Umbilical cord (tissue), 2 donors: ENCODE data around the gene KNSTRN. TPM values are rescaled to one million over a fixed set of nuclear protein-coding genes. Genes with fewer than 3 reads are reported as not detected.

Source experiments
- DNase-seq: peaks from one replicate; pipeline ENCODE4 v3.0.0-alpha.2; 2015; ENCODE audit warnings: low spot score
- total RNA-seq: library from RNA; depleted of rRNA; stranded (reverse); fragments of >200 nt; gene quantifications from one replicate; pipeline ENCODE4 v1.2.3, GENCODE V29; 2014; ENCODE audit warnings: low replicate concordance; ENCODE audit not compliant: insufficient read depth

Gene KNSTRN
- total RNA-seq, 1 donor from 2014 or later, result 13.5 TPM

DNA sequence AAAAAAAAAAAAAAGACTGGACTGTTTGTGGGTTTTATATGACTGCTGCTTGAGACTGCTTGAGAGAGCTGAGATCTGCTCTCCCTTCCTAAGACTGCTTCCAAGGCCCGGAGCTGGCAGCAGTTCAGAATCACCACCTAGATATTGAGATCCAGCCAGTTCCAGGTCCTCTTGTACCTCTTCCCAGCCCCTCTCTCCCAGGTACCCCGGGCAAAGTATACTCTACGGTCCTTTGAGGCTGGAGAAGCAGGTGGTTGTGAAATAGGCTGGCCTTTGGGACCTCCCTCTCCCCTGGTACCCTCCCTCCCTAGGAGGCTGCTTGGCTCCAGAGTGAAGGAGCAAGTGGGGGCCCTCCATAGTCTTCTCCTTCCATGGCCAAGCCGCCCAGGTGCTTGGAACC lies 45.7 kb downstream of the KNSTRN start:
- DNase-seq, result no peak

DNA sequence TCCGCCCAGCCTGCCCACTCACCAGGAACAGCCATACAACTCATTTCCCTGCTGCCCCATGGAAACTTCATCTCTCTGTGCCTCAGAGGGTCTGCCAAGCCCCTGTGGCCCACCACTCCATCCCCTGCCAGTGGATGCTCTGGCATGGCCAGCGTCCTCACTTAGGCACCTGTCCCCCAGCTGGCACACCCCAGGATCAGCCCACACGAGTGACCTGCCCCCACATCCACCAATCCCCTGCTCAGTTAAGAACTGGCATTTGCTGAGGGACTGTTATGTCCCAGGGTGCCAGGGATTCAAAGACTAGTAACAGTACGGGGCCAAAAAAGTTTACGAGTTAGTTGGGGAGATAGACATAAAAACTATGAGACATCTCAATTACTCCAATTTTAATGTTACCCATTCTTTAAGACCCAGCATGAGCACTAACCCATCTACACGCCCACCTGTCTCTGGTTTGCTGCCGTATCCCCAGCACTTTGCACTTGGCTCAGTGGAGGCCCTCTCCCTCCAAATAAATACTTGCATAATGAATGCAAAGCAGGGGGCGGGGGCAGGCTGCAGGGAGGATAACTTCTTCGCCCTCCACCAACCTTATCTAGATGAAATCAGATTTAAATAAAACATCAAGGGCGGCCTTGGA lies 46.7 kb downstream of the KNSTRN start:
- no peak for DNase-seq

DNA sequence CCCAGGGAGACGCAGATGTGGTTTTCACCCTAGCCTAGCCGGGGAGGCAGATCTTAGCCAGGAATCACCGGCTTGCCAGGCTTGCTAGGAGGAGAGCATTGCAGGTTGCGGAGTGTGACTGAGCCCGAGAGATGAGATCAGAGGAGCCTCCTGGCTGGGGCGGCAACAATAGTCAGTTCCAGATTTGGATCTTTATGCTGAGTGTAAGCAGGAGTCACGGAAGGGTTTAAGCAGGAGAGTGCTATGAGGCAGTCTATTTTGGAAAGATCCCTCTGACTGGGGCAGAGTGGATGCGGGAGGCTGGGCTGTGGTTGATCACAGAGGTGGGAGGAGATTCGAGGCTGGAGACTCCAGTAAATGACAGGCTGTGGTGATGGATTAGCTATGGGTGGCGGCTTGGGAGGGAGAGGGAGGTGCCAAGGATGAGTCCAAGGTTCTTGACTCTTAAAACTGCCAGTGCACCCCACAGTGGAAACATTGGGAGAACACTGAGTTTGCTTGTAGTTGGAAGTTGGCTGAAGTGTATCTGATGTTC lies 47.8 kb downstream of the KNSTRN start:
- DNase-seq, result peak; percentile 59

DNA sequence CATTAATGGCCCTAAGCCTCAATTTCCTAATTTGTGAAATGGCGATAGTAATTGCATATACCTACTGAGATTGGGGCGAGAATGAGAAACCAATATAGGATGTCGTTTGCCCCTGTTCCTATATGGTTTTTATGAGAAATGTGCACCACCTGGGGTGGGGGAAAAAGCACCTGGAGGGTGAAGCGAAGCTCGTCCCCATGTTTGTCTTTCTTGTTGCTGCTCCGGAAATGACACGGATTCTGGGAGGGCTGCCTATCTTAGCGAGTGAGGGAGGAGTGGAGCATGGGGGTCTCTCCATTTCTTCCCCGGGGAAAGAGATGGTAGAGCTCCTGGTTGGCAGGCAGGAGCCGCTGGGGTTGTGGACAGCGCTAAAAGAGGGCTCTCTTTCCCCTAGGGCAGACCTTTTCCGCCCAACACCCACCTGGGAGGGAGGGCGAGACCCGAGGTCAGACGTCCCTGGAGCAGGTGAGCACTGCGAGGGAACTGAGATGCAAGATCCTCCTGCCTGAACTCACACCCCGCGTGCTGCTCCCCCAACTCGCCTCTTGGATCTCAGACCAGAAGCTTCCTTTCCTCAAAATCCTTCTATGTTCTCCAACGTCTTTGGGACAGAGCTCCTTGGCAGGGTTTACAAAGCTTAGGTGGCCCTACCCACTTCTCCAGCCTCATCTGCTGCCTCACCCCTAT lies 52.6 kb downstream of the KNSTRN start:
- no peak for DNase-seq

DNA sequence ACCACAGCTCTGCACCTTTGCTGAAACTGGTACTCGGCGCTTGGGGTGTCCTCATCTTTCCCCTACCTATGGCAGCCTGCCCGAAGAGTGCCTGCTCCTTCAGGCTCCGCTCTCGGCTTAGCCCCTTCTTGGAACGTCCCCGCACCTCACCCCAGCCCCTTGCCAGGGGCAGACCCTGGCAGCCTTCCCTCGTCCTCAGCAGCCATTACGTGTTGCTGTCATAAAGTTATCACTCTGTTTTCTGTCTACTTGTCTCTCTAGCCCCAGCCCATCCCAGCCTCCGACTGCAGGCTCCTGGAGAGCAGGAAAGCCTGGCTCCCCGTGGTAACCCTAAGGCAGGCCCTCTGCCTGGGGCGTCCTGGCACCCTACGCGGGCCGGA lies 53.2 kb downstream of the KNSTRN start:
- DNase-seq, result peak; percentile 34

DNA sequence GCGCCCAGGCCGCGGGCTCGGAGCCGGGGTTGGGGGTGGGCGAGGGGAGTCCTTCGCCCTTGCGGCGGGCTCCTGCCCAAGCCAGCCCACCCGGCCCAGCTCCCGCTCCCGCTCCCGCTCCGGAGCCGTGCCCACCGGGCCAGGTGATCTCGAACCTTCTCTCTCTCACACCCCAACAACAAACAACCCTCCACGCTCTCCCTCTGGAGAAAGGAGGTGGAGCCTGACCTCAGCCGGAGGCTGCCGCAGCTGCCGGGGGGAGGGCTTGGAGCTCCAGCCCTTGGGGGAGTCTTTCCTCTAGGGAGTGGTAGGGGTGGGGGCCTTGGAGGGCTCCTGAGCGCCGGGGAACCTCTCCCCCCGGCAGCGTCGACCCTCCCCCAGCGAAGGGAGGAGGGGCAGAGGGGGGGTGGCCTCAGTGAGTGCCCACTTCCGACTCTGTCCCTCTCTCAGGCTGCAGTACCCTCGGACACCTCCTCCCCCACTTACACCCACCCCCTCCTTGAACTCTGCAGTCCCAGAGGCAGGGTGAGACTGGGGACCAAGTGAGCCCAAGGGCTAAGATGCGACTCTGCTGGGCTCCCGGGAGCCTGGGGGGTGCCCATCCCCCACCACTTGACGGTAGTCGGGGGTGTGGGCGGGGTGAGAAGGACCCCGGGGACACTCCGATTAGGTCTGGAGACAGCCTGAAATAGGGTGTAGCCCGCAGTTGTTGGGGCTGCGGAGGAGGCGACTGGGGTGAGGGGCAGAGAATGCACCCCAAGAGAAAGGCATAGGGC lies 53.8 kb downstream of the KNSTRN start:
- DNase-seq, result peak; percentile 61

DNA sequence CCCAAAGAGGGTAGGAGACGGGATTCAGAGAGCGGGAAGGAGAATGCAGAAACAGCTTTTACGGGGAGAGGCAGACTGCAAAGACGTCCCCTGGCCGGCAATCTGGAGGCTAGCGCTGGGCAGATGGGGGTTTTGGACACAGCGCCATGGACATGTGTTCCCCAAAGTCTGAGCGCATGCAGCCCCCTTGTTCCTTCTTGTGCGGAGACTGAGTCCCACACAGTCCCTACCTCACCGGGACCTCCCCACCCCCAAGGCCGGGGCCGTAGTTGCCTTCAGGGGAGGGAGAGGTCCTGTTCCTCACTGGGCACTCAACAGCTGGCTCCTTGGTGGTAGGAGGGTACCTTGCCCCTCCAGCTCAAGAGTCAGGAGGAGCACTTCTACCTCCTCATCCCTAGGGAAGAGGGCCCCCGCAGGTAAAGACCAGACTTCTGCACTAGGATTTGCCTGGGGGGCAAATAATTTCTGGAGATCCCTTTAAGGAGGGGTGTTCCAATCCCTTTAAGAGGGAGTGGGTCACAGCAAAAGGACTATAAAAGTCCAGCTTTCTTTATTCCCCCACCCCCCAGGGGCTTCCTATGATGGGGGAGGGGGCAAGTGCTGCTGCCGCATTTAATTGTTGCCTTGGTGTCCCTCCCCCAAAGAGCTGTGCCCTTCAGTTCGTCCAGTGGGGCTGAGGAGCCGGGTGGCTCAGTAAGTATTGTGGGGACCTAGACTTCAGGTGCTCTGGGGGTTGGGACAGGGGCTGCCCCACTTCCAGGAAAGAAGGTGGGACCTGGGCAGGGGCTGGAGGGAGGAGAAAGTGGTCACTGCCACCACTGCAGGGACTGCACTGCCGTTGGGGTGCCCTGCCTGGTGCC lies 54.6 kb downstream of the KNSTRN start:
- DNase-seq, result peak; percentile 27

DNA sequence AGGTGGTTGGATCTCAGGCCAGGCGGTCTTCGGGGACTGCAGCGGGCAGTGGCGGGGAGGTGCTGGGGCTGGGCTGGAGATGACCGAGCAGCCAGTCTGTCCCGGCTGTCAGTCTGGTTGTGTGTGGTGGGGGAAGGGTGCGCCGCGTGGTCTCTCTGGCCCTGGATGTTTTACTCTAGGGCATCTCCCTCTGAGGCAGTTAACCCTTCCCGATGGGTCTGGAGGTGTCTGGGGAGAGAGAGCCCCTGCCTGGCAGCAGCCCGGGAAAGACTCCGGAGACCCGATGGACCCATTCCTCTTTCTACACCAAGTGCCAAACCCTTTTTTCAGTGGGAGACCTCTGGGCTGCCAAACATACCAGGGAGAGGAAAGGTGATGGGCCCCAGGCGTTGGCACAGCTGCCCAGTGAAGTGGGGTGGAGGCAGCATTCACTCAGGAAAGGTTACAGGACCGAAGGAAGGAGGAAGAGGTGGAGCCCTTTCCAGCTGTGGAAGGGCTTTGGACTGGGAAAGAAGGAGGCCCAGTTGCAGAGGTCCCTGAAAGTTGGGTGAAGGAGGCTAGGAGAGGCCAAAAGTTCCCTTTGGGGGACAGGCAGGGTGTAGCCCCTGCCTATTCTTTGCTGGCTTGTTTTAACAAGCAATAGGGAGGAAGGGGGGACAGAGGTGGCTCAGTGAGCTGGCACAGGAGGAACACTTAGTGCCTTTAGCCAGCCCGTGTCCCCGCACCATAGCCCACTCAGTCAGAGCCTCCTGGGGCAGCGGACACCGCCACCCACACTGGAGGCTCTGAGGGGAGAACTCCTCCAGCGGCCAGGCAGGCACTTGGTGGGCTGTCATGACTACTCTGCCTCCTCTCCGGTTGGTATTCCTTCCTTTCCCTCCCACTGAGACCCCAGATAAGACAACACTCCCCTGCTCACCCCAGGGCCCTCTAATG lies 55.5 kb downstream of the KNSTRN start:
- DNase-seq, result no peak

DNA sequence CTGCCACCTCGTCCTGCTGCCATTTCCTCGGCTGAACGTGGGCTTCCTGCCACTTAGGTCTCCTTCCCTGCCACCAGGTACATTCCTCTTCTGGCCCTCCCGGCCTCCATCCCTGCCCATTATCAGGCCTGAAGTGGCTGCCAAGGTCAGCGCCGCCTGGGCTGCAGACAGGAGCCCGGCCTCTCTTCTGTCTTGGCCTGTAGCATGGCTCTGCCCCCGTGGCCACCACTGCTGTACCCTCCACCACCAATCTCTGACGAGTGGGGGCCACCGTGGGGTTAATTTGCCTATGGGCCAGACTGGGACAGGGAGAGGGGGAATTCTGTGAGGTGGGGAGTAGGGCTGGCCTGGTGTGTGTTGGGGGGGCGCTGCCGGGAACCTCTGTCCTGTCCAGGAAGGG lies 56.2 kb downstream of the KNSTRN start:
- DNase-seq, result no peak

DNA sequence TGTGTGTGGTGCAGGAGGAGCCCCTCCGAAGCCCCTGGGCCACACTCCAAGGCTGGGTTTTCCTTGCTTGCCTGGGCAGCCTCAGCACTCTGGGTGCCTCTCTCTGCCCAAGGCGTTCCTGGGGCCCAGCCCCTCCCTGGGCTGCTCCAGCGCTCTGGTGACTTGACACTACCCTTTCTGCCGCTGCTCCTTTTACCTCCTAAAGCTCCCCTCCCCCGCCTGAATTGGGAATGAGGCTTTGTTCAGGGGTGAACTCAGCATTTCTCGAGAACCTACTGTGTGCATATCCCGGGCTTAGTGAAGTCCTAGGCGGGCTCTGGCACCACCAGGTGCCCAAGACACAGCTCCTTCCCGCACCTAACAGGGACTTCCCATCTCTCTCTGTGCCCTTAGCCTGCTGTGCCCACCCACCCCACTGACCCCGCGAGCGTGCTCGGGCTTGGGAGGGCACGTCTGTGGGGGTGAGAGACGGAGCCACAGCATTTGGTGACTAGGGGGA lies 57.0 kb downstream of the KNSTRN start:
- DNase-seq, result peak; percentile 72

DNA sequence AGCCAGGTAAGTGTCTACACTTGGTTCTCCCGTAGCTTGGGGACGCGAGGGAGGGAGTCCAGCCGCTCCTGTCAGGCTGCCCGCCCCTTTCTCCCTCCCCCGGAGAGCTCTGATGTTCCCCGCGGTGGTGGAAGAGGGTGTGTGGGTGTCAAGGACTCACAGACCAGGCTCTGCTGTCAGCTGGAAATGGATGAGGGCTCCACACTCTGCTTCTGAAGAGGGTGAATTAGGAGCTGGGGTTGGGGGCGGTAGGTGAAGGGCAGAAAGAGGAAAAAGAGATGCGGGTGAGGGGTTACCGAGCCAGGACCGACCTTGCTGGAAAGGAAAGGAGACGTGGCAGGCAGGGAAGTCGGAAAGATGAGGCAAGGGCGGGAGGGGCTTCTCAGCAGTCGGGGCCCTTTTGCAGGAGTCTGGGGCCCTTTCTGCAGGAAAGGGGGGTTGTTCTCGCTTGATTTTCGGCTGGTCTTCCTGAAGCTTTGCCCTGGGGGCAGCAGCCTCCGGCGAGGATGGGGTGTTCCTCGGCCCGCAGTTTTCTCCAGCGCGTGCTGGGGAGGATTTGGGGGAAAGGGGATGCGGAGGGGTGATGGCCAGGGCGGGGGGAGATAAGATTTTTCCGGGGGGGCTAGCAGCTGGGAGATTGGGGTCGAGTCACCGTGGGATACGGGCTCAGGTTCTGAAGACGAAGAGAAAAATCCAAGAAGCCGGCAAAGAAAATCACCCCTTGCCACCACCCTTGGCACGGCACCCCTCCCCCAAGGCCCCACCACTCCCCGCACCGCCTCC lies 57.6 kb downstream of the KNSTRN start:
- peak; percentile 73 for DNase-seq

DNA sequence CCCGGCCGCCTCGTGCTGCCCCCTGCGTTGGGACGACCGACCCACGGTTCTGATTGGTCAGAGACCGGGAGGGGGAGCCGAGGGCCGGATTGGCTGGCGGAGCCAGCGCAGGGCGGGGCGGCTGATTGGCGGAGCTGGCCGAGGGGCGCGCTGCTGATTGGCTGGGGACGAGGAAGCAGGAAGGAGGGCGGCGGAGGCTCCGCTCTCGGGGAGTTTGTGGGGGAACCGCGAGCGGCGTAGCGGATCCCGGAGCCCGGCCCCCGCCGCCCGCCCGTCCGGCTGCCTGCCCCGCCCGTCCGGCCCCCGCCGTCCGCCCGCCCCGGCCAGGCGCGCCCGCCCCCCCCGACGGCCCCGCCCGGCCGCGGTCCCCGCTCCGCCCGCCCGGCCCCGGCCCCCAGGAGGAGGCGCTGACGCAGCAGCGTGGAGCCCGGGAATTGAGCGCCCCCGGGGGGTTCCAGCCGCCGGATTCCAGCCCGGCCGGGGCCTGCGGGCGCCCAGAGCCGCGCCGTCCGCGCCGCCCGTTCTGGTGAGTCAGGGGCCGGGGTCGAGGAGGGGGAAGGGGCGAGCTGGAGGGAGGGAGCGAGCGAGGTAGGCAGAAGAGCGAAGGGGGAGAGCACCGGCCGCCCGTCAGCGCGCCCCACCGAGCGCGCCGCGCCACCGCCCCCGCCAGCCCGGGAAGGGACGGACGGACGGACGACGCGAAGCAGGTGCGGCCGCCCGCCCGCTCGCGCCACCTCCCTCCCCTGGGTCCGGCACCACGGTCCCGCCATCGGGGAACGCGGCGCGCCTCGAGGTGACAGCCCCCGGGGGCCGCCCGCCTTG lies 58.4 kb downstream of the KNSTRN start, which contains the start of gene BAHD1:
Gene BAHD1, plus strand, starts transcription at position 211 of the 822 bp plus-strand sequence. CDS start 17,512 bp downstream, outside the sequence.
- DNase-seq, result peak; percentile 98

DNA sequence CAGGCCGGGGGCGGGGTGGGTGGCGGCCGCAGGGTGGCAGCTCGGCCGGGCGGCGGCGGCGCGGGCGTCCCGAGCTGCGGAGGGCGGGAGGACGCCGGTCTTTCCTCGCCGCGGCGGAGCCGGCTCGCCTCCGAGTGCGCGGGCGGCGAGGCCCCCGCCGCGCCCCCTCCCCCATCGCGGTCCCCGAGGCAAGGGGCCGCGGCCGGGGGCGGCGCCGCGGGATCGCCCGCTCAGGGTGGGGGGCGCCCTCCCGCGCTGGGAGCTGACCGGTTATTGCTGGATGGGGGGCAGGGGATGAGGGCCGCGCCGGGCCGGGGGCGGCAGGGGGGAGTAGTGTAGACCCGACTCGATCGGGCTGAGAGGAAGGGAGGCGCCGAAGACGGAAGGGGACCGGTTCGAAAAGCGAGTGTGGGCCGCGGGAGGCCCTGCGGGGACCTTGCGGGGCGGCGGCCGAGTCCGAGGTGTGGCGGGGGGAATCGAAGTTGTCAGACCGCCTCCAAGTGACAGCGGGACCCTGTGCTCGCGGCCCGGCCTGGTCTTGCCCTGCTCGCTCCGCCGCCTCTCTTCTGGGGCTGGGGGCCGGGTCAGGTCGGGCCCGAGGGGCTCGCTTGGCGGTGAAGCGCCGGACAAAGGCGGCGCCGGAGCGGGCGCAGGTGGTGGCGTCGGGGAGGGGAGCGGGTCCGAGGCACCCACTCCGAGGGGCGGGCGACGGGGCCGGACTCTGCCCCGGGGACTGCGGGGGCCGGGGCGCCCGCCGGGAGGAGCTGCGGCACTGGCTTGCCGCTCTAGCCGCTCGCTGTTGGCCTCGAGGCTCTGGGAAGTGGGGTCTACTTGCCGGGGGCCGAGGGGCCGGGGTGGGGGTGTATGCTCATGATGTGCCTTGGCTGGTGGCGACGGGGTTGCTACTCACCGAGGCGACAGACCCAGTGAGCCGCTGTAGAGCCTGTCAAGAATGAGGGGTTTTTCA lies 59.3 kb downstream of the KNSTRN start:
- DNase-seq, result no peak

DNA sequence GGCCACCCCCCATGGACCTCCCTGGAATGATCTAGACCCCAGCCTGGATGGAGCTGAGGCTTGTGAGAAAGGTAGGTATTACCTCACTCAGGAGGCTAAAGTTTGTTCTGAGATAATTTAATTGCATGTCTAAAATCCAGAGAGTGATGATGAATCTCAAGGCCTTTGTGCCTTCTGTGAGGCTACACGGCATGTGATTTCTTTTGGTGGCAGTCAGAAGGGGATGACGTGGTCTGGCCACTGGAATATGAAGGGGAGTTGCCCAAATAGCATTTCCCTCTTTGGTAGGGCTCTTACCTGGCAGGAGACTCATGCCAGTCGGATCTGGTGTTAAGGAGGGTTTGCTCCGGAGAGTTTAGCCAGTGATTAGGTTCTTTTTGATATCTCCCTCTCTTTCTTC lies 60.7 kb downstream of the KNSTRN start:
- no peak for DNase-seq

DNA sequence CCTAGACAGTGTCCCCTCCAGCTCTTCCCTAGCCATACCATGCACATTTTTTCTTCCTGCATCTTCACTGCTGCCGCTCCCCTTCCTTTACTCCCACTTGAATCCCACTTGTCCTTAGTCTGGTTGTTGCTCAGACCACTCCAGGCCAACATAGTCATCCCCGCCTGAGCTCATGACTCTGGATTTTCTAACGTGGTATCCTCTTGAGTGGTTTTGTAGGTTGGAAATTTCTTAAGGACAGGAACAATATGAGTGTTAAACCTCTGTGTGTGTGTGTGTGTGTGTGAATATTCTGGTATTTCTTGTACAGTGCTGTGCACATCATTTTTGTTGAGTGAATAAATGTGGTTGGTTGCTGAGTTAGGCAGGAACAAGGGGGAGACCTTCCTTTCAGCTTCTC lies 61.3 kb downstream of the KNSTRN start:
- no peak for DNase-seq
